HG03103 (cell line): ENCODE measurements around the gene CEMIP.

Experiments
- ATAC-seq: cut with Tn5 transposase; IDR thresholded peaks from one replicate; pipeline ENCODE4 v1.9.1; 2021; ENCODE audit warnings: low read depth; ENCODE audit not compliant: unreplicated experiment

Gene CEMIP

GRCh38 chr15:80970658-80971057, 191.5 kb downstream of the CEMIP start:
- no peak for ATAC-seq

- no peak for ATAC-seq
Observed at GRCh38 chr15:80971143-80971542, 192.0 kb downstream of the CEMIP start.

GRCh38 chr15:80972276-80972675, 193.1 kb downstream of the CEMIP start:
- ATAC-seq, result no peak

DNA sequence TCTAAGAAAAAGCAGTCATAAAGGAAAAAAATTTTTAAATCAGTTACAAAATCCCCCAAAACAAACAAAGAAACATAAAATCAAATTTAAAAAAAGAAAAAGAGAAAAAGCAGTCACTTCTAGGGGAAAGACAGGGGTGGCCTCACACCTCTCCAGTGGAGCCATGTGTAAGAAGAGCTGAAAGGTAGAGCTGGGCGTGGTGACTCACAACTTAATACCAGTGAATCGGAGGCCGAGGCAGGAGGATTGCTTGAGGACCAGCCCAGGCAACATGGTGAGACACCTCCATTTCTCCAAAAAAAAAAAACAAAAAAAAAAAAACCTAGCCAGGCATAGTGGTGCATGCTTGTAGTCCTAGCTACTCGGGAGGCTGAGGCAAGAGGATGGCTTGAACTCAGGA, 195.7 kb downstream of the CEMIP start:
- no peak for ATAC-seq

- ATAC-seq, result no peak
Observed at GRCh38 chr15:80976851-80977250, 197.7 kb downstream of the CEMIP start.

DNA sequence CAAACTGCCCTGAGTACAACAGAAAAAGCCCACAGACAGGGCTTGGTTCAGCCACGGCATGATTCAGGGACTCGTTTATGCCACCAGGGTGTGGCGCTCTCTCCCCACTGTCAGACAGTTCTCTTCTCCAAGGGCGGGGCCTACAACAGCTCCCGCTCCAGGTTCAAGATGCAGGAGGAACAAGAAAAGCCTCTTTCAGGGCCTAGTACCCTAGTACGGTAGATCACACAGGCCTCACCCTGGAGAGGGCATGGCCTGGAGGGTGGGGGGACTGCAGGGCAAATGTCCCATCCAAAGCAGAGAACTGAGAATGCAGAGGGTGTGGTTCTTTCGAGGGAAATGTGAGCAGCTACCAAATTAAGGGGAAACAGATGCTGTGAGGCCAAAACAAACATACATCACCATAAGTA, 198.5 kb downstream of the CEMIP start:
- ATAC-seq, result no peak

GRCh38 chr15:80978685-80979329, 199.6 kb downstream of the CEMIP start:
- no peak for ATAC-seq

DNA sequence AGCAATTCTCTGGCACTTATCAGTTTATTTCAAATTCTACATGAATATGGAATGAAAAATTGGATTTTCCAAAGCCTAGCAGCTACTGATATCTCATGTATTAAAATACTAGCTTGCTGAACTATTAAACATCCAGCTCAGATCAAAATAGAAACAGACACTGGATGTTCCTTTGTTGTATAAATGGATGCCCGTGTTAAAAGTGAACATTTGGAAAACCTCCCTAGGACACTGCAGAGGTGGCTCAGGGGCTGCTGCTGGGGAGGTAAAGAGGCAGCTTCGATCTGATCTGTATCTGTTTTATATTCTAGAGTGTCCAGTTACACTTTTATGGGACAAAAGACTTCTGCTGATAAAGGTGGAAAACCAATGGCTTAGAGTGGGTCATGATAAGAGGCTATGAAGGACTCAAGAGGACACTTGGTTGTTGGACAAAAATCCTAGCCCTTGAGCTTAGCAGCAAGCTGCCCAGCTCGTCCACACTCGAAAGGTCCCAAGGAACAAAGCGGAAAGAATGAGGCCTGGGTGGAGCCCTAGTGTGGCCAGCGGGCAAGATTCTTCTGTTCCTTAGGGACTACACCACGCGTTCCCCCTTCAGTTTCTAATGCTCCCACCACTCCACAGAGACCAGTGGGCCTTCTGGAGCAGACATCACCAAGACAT, 200.5 kb downstream of the CEMIP start:
- ATAC-seq, result no peak

DNA sequence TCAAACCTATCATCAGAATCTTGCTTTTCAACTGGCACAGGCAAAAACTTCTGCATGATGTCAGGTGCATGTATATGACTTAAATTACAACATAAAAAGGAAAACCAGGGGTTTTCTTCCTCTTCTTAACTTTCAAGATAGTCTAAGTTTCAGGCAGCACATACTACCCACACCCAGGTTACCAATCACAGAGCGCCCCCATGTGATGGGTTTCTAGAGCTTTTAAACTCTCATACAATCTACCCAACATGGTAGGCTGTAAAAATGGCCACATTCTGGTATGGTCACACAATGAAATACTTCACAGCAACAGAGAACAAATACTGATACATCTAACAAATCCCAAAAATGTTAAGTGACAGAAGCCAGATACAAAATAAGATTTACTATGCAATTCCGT, 203.0 kb downstream of the CEMIP start:
- ATAC-seq, result no peak

DNA sequence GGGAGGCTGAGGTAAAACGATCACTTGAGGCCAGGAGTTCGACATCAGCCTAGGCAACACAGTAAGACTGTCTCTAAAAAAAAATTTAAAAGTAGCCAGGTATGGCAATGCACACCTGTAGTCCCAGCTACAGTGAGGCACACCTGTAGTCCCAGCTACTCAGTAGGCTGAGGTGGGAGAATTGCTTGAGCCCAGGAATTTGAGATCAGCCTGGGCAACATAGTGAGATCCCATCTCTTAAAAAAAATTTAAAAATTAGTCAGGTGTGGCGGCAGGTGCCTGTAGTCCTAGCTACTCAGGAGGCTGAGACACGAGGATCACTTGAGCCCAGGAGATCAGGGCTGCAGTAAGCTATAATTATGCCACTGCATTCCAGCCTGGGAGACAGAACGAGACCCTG, 203.7 kb downstream of the CEMIP start:
- no peak for ATAC-seq

GRCh38 chr15:80984856-80985255, 205.7 kb downstream of the CEMIP start:
- ATAC-seq, result no peak

- no peak for ATAC-seq
Observed at GRCh38 chr15:80985981-80986380, 206.8 kb downstream of the CEMIP start.

GRCh38 chr15:80986487-80986886, 207.3 kb downstream of the CEMIP start:
- ATAC-seq, result no peak

DNA sequence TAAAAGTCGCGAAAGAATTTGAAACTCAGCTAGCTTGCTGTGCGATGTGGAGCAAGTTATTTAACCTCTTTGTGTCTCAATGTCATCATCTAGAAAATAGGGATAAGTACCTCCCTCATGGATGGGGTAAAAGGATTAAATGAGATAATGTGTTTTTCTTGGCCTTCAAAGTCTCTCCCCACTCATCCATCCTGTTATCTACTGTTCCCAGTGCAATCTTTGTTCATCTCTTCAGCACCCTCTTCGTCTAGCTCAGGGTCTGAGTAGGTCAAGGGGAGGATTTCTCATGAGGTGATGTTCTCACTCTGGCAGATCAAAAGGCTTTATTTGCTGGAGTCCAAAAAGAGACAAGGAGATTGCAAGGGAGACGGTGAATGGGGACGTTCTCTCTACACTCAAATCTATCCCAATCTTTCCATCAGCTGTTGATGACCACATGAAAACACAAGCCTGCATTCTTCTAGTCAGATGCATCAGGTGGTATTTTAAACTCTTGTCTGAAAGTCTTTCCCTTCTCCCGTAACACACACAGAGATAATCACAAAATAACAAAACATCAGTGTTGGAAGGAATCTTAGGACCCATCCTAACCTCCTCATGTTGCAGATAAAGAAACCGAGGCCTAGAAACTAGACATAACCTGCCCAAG, 209.1 kb downstream of the CEMIP start:
- ATAC-seq, result no peak

- ATAC-seq, result no peak
Observed at GRCh38 chr15:80989081-80989517, 209.9 kb downstream of the CEMIP start.

DNA sequence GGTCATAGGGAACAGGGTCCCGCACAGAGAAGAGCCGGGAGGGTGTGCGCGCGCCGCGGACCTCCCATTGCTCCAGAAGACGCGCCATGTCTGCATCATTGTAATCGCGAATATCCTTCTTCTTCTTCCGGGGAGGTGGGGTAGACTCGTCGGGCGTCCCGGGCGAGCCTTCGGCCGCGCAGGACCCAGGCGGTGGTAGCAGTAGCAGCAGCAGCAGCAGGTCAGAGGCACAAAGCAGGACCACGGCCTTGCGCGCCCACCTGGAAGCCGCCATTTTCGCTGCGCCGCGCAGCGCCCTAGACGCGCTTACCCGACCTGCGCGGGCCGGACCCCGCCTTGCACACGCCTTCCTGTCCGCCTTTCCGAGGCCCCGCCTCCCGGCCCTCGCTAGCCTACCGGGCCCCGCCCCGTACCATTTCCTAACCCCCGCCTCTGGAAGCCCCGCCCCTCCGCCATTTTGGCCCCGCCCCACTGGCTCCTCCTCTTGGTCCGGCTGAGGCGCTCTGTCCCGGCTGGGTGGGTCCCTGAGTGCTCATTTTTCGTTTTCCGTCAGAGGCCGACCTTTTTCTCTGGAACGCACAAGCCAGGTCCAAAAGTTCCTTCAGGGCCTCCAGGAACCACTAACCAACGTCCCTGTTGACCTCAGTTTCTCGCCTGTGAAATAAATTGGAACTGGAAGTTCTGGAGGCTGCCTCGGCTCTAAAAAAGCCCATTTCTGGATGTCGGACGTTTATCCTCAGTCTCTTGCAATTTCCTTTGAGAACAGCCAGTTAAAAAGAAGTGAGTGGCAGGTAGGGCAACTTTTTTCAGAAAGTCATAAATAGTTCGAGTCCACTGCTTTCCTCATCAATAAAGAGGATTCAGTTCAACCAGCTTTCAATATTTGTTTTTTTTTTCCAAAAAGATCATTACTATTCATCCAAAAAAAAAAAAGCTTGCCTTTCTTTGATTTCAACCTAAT, 210.6 kb downstream of the CEMIP start, which contains the start of gene MESD:
Gene MESD (minus strand): TSS at position 302 of the 961 bp plus-strand sequence. CDS start 28 bp downstream, at position 274.
- ATAC-seq, result peak; percentile 91

DNA sequence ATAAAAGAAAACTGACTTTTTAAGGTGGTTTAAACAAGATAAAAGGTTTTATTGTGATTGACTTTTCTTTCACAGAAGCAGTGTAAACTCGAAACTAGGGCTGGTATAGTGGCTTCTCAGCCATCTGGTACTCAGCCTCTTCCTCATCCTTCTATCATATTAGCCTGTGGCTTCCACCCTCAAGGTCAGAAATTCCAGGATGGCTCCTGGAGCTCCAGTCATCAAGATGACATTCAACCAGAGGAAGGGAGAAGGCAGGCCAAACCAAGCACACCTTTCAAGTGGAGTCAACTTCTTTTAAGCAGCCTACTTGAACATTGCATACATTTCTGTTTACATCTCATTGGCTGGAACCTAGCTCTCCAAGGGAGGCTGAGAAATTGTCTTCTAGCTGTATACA, 211.8 kb downstream of the CEMIP start:
- no peak for ATAC-seq

- ATAC-seq, result no peak
Observed at GRCh38 chr15:80991421-80991820, 212.3 kb downstream of the CEMIP start.

DNA sequence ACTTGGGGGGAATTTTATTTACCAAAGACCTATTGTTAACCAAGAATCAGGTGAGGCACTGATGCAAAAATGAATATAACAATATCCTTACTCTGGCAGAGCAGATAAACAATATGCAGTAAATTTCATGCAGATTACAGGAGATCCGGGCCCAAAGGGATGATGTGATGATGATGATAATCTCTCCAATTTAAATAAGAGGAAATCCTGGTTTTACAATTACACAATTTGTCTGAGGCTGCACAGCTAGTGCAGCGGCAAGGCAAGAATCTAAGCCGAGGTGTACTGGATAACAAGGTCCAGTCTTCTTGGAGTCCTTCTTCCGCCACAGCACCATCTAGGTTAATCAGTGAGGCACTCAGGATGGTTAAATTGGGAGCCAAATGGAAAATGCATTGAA, 212.8 kb downstream of the CEMIP start:
- ATAC-seq, result no peak

- no peak for ATAC-seq
Observed at GRCh38 chr15:80992441-80992840, 213.3 kb downstream of the CEMIP start.

DNA sequence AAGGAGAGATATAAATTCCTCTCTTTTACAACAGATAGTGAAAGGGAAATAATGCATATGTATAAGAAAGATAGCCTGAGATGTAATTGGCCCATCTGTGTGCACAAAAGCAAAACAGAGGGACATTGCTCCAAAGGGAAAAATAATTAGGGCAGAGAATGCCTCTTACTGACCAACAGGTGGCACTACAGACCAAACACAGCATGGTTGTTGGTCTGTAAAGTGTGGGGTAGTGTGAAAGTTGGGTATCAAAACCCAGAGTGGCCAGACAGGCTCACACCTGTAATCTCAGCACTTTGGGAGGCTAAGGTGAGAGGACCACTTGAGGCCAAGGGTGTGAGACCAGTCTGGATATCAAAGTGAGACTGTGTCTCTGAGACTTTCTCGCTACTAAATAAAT, 217.1 kb downstream of the CEMIP start:
- ATAC-seq, result no peak
